GM18520 (cell line): ENCODE data around the gene PIGU.
"Not testable (repeated sequence)": the region's sequence is repeated elsewhere in the genome, so short reads cannot be mapped to it uniquely, and the experiment has no call there.

ENCODE experiments used
- ATAC-seq: cut with Tn5 transposase; IDR thresholded peaks from one replicate; pipeline ENCODE4 v1.9.1; 2021; ENCODE audit not compliant: unreplicated experiment

The PIGU gene

GRCh38 chr20:34624629-34625028 is 52.3 kb downstream of the PIGU start:
- ATAC-seq: no peak

DNA sequence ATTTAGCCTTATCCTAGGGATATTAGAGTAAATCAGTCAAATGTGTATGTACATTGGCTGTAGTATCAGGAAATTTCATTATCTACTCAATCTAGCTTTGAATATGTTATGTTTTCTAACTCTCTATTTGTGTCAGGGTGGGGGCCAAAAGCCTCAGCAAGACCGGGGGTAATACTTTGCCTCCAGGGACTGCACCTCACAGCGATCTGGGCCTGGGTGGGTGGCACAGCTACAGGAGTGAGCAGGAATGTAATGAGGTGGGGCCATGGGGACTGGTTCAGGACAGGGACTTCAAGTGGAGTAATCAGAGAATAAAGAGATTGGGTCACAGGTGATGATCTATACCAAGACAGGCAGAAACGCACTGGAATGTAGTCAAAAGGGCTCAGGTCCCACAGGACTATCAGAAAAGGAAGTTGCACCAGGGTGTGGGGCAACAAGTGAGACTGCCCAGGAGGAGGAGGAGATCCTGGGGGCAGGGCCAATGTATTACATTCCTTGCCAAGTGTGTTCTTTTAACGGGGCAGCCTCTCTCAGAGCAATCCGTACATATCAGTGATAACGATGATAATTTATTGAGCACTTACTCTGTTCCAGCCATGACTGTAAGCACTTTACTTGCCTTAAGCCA is 54.0 kb downstream of the PIGU start:
- no peak for ATAC-seq

- no peak for ATAC-seq
Measured at GRCh38 chr20:34621383-34622367, 55.2 kb downstream of the PIGU start.

- ATAC-seq: no peak
Measured at GRCh38 chr20:34621036-34621343, 55.9 kb downstream of the PIGU start.

GRCh38 chr20:34618676-34619075 is 58.2 kb downstream of the PIGU start:
- no peak for ATAC-seq

DNA sequence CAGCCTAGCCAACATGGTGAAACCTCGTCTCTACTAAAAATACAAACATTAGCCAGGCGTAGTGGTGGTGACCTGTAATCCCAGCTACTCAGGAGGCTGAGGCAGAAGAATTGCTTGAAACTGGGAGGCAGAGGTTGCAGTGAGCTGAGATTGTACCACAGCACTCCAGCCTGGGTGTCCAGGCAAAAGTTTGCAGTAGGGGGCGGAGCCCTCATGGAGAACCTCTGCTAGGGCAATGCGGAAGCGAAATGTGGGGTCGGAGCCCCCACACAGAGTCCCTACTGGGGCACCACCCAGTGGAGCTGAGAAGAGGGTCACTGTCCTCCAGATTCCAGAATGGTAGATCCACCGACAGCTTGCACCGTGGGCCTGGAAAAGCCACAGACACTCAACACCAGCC is 60.0 kb downstream of the PIGU start:
- ATAC-seq: not testable (repeated sequence)

GRCh38 chr20:34615477-34615876 is 61.4 kb downstream of the PIGU start:
- ATAC-seq: no peak

DNA sequence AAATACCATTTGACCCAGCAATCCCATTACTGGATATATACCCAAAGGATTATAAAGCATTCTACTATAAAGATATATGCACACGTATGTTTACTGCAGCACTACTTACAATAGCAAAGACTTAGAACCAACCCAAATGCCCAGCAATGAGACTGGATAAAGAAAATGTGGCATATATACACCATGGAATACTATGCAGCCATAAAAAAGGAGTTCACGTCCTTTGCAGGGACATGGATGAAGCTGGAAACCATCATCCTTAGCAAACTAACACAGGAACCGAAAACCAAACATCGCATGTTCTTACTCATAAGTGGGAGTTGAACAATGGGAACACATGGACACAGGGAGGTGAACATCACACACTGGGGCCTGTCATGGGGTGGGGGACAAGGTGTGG is 64.9 kb downstream of the PIGU start:
- not testable (repeated sequence) for ATAC-seq

DNA sequence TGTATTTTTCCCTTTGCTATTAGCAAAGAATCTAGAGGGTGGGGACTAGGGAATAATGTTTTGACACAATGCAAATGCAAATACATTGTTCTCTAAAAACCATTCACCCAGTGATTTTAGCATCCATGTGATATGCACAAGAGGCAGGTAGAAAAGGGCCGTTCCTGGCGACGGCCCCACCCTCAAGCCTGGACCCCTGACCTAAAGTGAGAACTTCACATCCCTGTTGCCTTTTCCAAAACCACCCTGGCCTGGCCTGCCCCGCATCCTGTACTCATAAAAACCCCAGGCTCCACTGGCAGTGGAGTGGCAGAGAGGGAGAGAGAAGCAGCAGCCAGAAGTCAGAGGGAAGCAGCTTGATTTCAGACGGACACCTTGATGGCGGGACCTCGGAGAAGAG is 69.8 kb downstream of the PIGU start:
- no peak for ATAC-seq

GRCh38 chr20:34604980-34605788 is 71.7 kb downstream of the PIGU start:
- no peak for ATAC-seq

DNA sequence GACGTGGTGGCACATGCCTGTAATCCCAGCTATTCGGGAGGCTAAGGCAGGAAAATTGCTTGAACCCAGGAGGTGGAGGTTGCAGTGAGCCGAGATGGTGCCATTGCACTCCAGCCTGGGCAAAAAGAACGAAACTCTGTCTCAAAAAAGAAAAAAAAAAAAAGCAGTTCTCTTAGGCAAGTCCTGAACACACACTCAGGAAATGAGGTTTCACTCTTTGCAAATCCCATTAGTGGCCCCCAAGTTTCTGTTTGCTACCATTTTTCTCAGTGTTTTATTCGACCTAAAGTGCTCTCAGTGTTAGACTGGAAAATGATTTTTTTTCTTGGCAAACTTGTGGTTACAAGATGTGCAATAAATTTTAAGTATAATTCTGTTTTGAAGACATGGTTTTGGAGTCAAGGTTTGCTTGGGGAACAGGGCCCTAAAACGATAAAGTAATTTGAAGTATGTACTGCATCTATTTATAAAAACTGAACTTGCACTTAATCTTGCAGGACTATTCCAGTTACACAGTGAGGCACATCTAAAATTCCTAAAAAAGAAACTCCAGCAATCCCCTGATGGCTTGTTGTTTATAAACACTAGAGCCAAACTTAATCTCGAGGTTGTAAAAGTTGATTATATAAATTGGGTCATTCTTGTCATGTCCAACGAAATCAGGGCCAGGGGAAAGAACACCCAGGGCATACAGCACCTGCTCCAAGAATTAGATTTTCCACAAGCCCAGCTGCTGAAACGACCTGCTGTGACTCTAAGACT is 75.8 kb downstream of the PIGU start:
- no peak for ATAC-seq

GRCh38 chr20:34595377-34596184 is 81.3 kb downstream of the PIGU start:
- ATAC-seq: no peak

DNA sequence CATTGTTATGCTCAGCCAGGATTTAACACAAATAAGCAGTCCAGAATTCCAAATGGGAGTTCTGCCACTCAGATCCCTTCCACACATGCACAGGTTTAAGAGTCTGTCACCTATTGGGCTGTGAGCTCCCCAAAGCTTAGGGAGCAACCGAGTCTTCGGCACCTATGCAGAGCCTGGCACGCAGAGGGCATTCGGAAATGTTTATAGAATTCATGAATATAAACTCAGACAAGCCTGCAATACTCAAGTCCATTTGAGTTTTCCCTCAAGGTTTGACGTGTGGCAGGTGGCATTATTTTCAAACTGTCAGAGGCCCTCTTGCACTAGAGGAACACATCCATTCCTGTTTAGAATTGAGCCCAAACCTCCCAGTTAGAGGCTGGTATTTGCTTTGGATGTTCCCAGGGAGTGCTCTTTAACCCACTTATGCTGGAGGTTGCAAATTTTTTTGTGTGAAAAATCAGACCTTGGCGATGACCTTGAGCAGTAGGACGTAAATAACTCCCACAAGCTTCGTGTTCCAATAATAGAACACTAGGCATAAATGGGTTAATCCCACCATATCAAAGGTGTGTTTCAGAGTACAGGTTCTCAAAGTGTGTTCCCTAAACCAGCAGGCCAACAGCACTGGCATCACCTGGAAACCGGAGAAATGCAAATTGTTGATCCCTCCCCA is 90.3 kb downstream of the PIGU start:
- ATAC-seq: no peak

DNA sequence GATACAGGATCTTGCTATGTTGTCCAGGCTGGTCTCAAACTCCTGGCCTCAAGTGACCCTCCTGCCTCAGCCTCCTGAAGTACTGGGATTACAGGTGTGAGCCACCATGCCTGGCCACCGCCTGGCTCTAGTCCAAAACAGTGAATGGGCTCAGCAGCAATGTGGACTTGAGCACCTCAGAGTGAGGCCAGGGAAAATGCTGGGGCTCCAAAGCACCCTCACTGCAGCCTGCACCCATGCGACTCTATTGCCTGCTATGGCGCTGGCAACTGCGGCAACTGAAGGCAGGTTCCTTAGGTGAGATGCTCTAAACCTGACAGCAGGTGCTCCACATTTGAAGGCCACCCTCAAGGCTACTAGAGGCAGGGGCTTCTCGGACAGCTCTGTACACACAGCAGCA is 91.9 kb downstream of the PIGU start:
- no peak for ATAC-seq

DNA sequence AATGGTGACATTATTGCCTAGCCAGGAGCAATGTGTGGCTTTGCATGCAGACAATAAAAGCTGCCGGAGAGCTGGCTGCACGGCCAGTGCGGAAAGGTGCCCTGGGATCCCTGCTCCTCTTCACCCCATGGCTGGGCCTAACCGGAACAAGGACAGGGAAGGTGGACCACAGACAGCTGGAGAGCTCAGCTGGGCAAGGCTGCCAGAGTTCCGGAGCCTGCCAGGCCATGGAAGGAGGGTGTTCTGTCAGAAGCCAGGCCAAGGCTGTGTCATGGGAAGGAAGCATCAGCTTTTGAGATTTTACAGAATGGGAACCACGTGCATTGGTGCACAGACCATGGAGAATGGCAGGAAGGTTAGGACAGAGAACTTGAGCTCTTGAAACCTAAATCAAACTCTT is 93.3 kb downstream of the PIGU start:
- no peak for ATAC-seq

GRCh38 chr20:34582911-34583310 is 94.0 kb downstream of the PIGU start:
- no peak for ATAC-seq

DNA sequence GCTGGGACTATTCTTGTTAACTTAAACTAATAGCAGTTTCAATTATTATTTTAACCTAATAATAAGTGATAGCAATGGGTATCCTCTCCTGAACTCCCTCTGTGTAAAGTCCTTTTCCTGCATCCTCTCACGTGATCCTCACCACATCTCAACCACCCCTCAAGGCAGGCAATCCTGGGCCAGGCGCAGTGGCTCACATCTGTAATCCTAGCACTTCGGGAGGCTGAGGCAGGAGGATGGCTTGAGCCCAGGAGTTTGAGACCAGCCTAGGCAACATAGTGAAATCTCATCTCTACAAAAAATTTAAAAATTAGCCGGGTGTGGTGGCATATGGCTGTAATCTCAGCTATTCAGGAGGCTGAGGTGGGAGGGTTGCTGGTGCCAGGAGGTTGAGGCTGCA is 94.7 kb downstream of the PIGU start:
- ATAC-seq: no peak

DNA sequence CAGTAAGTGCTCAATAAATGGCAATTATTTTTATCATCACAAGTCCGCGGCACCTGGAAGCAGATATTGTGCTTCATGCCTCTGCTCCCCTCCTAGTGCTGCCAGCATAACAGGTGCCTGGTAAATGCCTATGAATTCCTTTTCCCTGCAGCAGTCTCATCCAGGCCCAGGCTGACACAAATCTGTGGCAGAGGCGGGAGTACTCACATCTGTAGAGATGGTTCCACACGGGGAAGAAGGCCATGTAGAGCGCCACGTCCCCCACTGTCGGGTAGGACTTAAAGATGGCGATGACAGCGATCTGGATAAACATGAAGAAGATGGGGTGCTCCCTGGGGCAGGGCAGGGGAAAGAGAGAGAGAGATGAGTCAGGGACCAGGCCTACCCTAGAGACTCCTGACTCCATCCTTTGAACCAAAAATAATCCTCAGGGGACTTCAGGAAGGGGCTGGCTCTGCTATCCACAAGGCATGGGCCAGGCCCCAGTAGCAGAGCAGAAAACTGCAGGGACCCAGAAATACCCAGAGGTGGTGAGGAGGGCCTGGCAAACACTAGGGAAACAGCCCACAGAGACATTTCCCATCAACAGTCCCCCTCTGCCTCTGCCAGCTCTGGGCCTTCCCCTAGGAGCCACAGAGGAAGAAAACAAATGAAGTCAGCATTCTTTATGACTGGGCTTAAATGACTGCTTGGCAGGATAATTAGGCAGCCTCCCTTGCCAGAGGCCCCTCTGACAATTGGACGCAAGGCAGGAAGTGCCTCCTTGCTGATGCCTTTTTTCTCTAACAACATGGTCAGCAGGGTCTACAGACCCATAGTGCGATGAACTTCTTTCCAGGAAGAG is 95.3 kb downstream of the PIGU start:
- no peak for ATAC-seq
